G401 (cell line): ENCODE data around the gene NDOR1. TPM values are rescaled to one million over a fixed set of nuclear protein-coding genes. Genes with fewer than 3 reads are reported as not detected.

Experiments used
- DNase-seq: peaks from one replicate; pipeline ENCODE4 v3.0.0-alpha.2; 2015; ENCODE audit warnings: low spot score
- in situ Hi-C: cut with HindIII; loops from 2 replicates; pipeline ENCODE4 v1.10.0; 2016; ENCODE audit warnings: low sequenced_read_pairs, mixed read lengths
- total RNA-seq: library from RNA; depleted of rRNA; stranded (reverse); fragments of >200 nt; shearing (Covaris generic); gene quantifications from 2 replicates; pipeline ENCODE4 v1.2.3, GENCODE V29; 2014

Gene NDOR1
- total RNA-seq, 1 experiment from 2014 or later, result 6.4 TPM

DNA sequence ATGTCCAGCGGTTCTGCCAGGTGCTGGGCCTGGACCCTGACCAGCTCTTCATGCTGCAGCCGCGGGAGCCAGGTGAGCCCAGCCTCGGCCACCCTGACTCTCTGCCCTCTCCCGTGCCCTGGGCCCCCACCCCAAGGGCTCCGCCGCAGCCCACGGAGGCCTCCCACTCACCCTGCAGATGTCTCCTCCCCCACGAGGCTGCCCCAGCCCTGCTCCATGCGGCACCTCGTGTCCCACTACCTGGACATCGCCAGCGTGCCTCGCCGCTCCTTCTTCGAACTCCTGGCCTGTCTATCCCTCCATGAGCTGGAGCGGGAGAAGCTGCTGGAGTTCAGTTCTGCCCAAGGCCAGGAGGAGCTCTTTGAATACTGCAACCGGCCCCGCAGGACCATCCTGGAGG is 9.1 kb downstream of the NDOR1 start:
- in situ Hi-C loops, result no loop called here
- DNase-seq, result no peak

- DNase-seq, result no peak
- in situ Hi-C loops, result no loop called here
These were observed 9.9 kb downstream of the NDOR1 start for GRCh38 chr9:137215196-137215986.

- no peak for DNase-seq
- in situ Hi-C loops, result no loop called here
These were observed 10.9 kb downstream of the NDOR1 start for GRCh38 chr9:137216188-137216965.

GRCh38 chr9:137217276-137218211 is 12.0 kb downstream of the NDOR1 start:
- in situ Hi-C loops, result no loop called here
- DNase-seq, result no peak

GRCh38 chr9:137218212-137218753 is 12.8 kb downstream of the NDOR1 start:
- no peak for DNase-seq
- in situ Hi-C loops, result no loop called here

DNA sequence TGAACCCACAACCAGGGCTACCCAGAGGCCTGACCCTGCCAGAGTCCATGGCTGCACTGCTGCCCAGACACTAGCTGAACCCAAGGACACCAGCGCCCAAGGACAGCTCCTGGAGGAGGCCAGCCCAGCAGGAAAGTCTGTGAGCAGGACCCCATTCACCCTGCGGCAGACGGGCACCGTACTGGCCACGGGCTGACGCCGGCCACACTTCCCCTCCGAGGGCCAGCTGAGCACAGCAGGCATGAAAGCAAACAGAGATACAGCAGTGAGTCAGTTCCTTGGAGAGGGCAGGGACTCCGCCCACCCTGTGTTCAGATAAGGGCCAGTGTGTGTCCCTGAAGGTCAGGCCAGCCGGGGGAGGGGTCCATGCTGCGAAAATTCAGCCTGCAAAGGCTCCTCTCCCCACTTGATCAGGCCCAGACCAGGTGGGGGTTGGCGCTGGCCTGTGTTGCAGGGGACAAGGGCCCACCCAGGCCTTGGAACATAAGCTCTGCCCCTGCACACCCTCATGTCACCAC is 13.3 kb downstream of the NDOR1 start:
- in situ Hi-C loops, result no loop called here

GRCh38 chr9:137219757-137220316 is 14.3 kb downstream of the NDOR1 start:
- in situ Hi-C loops, result no loop called here
- DNase-seq, result no peak

More for the DNA sequence above, 13.3 kb downstream of the NDOR1 start:
- DNase-seq, result no peak

DNA sequence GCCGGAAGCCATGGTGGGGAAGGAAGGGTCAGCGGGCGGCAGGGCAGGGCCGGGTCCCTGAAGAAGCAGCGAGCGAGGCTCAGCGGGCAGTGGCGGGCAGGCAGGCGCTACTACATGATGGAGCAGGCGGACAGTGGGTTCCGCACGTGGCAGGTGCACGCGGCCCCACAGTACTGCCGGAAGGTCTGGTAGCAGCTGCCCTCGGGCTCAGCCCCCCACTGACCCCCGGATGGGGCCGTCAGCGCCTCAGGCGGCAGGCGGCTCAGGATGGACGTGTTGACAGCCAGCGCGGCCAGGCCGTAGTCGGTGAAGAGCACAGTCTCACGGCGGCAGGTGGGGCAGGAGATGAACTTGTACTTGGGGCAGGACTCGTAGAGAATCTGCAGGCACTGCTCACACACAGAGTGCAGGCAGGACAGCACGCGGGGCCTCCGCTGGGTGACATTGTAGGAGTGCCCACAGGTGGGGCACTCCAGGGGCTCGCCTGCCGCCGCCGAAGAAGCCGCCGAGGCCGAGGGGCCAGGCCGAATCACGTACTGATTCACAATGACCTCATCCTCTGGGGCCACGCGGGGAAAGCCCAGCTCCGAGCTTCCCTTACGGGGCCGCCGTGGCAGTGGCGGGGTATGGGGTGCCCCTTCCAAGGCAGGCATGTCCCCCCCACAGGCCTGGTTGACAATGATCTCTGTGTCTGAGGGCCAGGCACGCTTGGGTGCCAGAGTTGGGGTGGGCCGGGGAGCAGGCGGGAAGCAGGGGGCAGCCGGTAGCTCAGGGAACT is 15.0 kb downstream of the NDOR1 start:
- in situ Hi-C loops, result no loop called here
- DNase-seq, result no peak

DNA sequence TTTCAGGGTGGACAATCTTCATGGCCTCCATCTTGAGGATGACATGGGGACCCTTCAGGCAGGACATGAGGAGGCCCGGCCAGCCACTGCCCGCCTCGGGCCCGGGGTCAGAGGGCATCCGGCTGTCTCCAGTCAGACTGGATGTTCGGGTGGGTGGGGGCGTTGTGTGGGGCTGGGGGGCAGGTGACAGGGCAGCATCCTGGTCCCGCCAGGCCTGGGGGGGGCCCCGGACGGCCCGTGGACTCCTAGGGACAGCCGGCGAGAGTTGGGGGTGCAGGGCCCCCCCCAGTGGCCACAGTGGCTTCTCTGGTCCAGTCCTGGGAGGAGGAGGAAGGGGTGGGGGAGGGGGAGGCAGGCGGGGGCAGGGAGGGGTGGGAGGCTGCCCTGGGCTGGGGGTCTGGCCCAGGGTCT is 15.6 kb downstream of the NDOR1 start:
- in situ Hi-C loops, result no loop called here
- no peak for DNase-seq

DNA sequence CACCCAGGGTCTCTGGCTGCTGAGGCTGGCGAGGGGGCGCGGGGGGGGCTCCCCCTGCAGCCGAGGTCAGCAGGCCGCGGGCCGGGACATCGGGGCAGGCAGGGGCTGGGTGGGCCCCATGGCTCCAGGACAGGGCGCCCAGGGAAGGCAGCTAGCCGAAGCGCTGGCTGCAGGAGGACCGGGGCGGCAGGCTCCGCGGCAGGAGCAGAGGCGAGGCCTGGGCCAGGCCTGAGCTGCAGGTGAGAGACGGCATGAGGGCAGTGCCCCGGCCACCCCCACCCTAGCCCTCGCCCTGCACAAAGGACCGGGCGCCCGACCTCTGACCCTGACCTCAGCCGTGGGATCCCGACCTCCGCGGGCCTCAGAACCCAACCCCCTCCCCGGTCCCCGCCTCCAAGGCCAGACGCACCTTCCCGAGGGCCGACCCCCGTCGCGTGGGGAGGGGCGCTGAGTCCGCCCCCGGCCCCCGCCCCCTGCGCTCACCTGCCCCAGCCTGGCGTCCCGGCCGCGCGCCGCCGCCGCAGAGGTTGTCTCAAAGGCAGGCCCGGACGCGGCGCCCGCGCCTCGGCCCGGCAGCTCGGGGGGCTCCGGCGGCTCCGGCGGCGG is 16.1 kb downstream of the NDOR1 start:
- no peak for DNase-seq
- in situ Hi-C loops, result no loop called here

DNA sequence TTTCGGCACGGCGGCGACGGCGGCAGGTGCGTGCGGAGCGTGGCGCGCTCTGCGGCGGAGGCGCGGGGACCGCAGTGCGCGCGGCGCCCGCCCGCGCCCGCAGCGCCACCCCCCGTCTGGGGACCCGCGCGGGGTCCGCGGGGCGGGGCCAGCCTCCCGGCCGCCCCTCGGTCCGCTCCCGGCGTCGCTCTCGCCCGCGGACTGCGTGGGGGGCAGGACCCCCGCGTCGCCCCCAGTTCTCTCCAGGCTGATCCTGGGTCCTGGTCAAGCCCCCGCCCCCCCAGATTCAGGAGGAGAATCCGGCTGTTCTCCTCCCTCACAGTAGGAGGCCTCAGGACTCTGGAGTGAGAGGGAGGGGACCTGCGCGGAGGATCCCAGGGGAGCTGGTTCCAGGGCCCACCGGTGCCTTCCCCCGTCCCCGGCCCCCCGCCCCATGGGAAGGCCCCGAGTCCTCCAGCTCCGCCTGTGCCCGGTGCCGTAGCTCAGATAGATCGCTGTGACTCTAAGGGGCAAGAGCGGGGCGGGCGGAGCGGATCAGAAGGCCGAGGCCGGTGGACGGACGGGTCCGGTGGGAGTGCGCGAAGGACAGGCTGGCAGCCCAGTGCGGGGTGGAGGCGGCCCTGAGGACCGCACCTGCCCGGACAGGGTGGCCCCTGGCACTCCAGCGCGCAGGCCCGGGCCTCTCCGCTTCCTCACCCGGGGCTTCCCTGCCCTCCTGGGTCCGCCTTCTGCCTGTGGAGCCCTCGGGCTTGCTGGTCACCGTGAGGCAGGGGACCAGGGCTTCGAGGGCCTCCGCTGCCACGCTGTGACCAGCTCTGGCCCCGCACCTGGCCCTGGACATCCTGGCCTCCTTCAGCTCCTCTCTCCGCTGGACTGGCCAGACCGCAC is 16.9 kb downstream of the NDOR1 start, which contains the start of gene RNF208:
Gene RNF208, minus strand, starts transcription at position 51 of the 888 bp plus-strand sequence. CDS start 1,028 bp downstream, outside the sequence.
- in situ Hi-C loops, result no loop called here
- no peak for DNase-seq

GRCh38 chr9:137223078-137223970 is 17.8 kb downstream of the NDOR1 start:
- DNase-seq, result peak; percentile 97
- in situ Hi-C loops, result no loop called here

DNA sequence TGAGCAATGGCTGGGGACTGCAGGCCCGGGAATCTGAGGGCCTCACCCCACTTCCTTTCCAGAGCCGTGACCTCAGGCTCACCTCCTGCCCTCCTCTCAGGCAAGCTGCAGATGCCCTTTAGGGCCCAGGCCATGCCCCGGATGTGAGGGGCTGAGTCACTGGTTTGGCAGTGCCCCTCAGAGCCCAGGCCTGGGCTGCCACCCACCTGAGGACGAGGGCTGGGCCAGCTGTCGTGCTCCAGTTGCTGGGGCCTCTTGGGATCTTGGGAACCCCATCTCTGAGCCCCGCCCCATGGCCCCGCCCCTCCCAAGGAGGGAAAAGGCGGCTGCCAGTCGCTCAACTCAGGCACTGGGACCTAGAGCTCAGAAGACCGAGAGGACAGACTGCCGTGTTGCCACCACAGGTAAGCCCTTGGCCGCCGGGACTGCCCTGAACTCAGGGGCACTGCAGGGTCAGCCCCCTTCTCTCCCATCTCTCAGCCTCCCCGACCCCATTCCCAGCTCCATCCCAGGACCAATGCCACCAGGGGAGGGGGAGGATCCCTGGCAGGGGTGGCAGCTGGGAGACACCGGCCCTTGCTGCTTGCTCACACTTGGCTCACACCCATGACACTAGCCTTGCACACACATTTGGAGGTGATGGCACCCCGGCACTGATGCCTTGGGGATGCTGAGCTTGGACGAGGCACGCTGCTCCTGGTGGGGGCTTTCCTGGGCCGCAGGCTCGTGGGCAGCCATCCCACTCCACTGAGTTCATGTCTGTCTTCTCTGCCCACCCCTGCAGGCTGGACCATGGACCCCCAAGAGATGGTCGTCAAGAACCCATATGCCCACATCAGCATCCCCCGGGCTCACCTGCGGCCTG is 19.6 kb downstream of the NDOR1 start, which contains the start of gene CYSRT1:
Gene CYSRT1, plus strand, starts transcription at position 345 of the 865 bp plus-strand sequence. Its CDS starts 448 bp downstream, at position 793.
- in situ Hi-C loops, result no loop called here
- no peak for DNase-seq

DNA sequence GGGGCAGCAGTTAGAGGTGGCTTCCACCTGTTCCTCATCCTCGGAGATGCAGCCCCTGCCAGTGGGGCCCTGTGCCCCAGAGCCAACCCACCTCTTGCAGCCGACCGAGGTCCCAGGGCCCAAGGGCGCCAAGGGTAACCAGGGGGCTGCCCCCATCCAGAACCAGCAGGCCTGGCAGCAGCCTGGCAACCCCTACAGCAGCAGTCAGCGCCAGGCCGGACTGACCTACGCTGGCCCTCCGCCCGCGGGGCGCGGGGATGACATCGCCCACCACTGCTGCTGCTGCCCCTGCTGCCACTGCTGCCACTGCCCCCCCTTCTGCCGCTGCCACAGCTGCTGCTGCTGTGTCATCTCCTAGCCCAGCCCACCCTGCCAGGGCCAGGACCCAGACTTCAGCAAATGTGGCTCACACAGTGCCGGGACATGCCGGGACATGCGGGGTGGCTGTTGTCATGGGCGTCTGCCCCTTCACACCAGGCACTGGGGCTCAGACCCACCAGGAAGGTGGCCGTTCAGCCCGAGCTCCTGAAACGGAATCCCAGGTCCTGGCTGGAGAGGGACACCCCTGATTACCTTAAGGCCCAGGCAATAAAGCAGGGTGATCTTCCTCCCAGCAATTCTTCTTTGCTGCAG is 20.3 kb downstream of the NDOR1 start:
- DNase-seq, result no peak
- in situ Hi-C loops, result no loop called here
